ENCODE measurements around the gene GRK1. TPM values are rescaled to one million over a fixed set of nuclear protein-coding genes. Genes with fewer than 3 reads are reported as not detected.

GRK1 gene
- total and polyA plus RNA-seq, 2 of the 13 experiments (the other 11 are each of a cell fraction or from before 2014, with no cell fraction given): 0.07 to 0.12 TPM

DNA sequence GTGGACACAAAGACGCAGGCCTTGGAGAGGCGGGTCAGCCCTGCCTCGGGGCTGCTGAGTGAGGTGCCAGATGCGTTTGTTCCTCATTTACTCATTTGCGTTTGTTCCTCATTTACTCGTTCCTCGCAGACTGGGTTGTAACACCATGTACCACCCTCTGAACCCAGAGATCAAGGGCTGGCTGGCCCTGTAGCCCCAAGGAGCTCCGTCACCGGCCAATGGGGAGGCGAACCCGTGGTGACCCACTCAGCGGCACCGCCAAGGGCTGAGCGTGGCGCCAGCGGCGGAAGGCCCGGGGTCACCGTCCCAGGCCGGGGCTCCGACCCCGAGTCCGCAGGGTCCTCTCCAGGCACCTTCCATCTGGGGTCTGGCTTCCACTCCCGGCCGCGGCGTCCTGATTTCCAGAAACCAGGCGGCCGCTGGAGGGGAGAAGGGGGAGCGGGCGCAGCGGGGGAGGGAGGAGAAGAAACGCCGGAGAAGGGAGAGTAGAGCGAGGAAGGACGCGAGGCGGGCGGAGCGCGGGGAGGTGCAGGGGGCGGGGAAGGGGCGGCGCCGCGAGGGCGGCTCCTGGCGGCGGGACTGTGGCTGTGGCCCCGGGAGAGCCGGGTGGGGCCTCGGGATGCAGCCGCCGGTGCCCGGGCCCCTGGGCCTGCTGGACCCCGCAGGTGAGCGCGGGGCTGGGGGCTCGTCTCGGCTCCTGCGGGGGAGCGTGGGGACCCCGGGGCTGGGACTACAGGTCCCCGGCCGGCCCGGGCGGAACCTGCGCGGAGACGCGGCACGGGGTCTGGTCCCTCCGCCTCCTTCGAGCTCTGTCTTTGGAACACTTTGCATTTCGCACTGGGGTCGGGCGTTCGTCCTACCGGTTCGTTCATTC is 91.9 kb downstream of the GRK1 start, which contains the start of gene TMEM255B (continued):
- no peak for TF ChIP-seq NFAT5 (CRISPR knock-in tag; IDR thresholded peaks at IDR 0.05)
- TF ChIP-seq, protein P1, sequence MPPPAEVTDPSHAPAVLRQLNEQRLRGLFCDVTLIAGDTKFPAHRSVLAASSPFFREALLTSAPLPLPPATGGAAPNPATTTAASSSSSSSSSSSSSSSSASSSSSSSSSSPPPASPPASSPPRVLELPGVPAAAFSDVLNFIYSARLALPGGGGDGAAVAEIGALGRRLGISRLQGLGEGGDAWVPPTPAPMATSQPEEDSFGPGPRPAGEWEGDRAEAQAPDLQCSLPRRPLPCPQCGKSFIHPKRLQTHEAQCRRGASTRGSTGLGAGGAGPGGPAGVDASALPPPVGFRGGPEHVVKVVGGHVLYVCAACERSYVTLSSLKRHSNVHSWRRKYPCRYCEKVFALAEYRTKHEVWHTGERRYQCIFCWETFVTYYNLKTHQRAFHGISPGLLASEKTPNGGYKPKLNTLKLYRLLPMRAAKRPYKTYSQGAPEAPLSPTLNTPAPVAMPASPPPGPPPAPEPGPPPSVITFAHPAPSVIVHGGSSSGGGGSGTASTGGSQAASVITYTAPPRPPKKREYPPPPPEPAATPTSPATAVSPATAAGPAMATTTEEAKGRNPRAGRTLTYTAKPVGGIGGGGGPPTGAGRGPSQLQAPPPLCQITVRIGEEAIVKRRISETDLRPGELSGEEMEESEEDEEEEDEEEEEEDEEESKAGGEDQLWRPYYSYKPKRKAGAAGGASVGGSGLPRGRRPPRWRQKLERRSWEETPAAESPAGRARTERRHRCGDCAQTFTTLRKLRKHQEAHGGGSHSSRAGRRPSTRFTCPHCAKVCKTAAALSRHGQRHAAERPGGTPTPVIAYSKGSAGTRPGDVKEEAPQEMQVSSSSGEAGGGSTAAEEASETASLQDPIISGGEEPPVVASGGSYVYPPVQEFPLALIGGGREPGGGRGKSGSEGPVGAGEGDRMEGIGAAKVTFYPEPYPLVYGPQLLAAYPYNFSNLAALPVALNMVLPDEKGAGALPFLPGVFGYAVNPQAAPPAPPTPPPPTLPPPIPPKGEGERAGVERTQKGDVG (CRISPR knock-in tag; IDR thresholded peaks at IDR 0.05; ENCODE audit: borderline replicate concordance): 0 out of 2 replicates have a peak, but pooled peaks have one; percentile 24
- TF ChIP-seq CTCF (CRISPR knock-in tag; IDR thresholded peaks at IDR 0.05): peak; percentile 31; the same call in 1 of the 2 replicates
- no peak for TF ChIP-seq SP1 (IDR thresholded peaks at IDR 0.05)
- 0 out of 2 replicates have a peak, but pooled peaks have one; percentile 22 for TF ChIP-seq SP1 (CRISPR knock-in tag; IDR thresholded peaks at IDR 0.05)
- 0 out of 2 replicates have a peak, but pooled peaks have one; percentile 32 for TF ChIP-seq ZNF318 (CRISPR knock-in tag; IDR thresholded peaks at IDR 0.05)
- TF ChIP-seq HNRNPK (IDR thresholded peaks at IDR 0.05; ENCODE audit: low read depth, low read length, poor library complexity, severe bottlenecking): peak; percentile 36
- 0 out of 2 replicates have a peak, but pooled peaks have one; percentile 44 for TF ChIP-seq ZNF230 (CRISPR knock-in tag; IDR thresholded peaks at IDR 0.05)

Measured in HepG2 (cell line).